Measurements from ENCODE around the gene ACOT11. TPM values are rescaled to one million over a fixed set of nuclear protein-coding genes. Genes with fewer than 3 reads are reported as not detected.

The ACOT11 gene
- total and polyA plus RNA-seq, 2 of the 13 experiments (the other 11 are each of a cell fraction or from before 2014, with no cell fraction given): 2.6 to 3.3 TPM

DNA sequence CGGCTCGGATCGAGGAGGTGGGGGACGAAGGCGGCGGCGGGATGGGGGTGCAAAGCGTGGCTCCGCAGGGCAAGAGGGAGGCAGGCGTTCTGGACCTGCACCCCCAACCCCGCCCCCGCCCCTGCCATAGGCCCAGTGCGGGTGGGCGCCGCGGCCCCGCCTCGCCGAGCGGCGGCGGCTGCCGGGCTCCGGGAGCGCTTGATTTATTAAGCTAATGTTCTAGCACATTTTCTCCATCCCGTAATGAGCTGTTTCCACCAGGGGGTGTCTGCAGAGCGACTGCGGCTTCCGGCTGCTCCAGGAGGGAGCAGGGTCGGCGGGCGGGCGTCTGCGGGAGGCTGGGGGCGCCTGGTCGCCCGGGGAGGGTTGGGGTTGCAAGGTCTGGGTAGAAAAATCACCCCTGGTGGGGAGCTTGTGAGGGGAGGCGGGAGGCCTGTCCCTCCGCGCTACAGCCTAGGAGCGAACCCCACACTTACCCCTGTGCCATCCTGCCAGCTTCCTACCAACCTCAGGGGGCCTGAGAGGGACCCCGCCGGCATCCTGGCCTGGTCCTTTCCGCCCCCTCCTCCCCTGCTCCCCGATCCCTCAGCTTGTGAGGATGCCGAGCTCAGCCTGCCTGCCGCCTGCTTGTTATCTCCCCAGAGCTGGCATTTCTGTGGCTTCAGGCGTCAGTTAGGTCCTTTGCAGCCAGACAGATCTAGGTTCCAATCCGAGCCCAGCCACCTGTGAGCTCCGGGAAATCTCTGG is 48.5 kb upstream of the ACOT11 start (continued):
- TF ChIP-seq STAG1 (CRISPR knock-in tag; IDR thresholded peaks at IDR 0.05): peak; percentile 41
- TF ChIP-seq, protein P1, sequence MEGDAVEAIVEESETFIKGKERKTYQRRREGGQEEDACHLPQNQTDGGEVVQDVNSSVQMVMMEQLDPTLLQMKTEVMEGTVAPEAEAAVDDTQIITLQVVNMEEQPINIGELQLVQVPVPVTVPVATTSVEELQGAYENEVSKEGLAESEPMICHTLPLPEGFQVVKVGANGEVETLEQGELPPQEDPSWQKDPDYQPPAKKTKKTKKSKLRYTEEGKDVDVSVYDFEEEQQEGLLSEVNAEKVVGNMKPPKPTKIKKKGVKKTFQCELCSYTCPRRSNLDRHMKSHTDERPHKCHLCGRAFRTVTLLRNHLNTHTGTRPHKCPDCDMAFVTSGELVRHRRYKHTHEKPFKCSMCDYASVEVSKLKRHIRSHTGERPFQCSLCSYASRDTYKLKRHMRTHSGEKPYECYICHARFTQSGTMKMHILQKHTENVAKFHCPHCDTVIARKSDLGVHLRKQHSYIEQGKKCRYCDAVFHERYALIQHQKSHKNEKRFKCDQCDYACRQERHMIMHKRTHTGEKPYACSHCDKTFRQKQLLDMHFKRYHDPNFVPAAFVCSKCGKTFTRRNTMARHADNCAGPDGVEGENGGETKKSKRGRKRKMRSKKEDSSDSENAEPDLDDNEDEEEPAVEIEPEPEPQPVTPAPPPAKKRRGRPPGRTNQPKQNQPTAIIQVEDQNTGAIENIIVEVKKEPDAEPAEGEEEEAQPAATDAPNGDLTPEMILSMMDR (CRISPR knock-in tag; IDR thresholded peaks at IDR 0.05): peak; percentile 53

DNA sequence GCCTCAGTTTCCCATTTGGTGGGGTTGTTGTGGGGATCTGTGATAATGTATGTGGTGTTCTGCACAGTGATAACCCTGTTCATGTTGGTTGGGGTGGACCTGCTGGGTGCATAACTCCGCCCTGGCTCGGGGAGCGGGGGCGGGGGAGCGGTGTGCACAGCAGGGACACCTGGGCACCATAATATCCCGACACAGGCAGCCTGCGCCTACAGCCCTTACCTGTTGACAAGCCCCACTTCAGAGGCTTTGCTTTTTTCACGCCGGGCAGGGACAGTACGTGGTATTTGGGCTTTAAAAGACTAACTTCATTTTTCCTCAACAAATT is 48.0 kb upstream of the ACOT11 start:
- Histone ChIP-seq H3K4me3 (replicated peaks in 1 of 3; ENCODE audit: insufficient read depth in 1 of 3, low read depth in 2 of 3, low read length in 3 of 3) (peak overlapping the region in 2 of 3 experiments; percentile 38 to 68; a peak in 3 of 6 replicates), H3K9me3 (ENCODE audit: low read length) (no peaks in the 10 kb centered on the region), H3K27me3 (ENCODE audit: control insufficient read depth in 1 of 2, insufficient read depth in 2 of 2, low read length in 2 of 2) (peaks cover 3 to 29% of the 10 kb centered on the region in 2 experiments; a peak in 3 of 5 replicates), H3K9ac (ENCODE audit: insufficient read depth, low read depth, low read length) (no peak overlapping the region), H3K27ac (ENCODE audit: extremely low read length, insufficient read depth, low read length) (no peak overlapping the region), H3K4me1 (ENCODE audit: insufficient read depth, low read length) (peaks cover 23% of the 10 kb centered on the region), H3K4me2 (ENCODE audit: low read depth, low read length) (peak overlapping the region; percentile 77), H4K20me1 (ENCODE audit: insufficient read depth, low read length) (no peaks in the 10 kb centered on the region), H3K36me3 (replicated peaks in 1 of 2; ENCODE audit: control insufficient read depth in 1 of 2, insufficient read depth in 2 of 2, low read length in 2 of 2) (no peaks in the 10 kb centered on the region), H2AFZ (ENCODE audit: low read length) (no peak overlapping the region), H3K79me2 (ENCODE audit: insufficient read depth, low read length) (no peaks in the 10 kb centered on the region)
- in situ Hi-C loops (cut with HindIII; ENCODE audit: extremely low pct_ligation_motif_present, low pct_unique_long_range_greater_than_20kb): no loop called here
- BruUV-seq (replicated peaks): no TSS peak
- TF ChIP-seq BATF2 (CRISPR knock-in tag; IDR thresholded peaks at IDR 0.05): no peak
- TF ChIP-seq HIVEP1 (CRISPR knock-in tag; IDR thresholded peaks at IDR 0.05): no peak
- no peak for TF ChIP-seq CBFB (CRISPR knock-in tag; IDR thresholded peaks at IDR 0.05)
- no peak for TF ChIP-seq ZNF749 (CRISPR knock-in tag; IDR thresholded peaks at IDR 0.05; ENCODE audit: borderline replicate concordance)
- no peak for TF ChIP-seq KLF11 (CRISPR knock-in tag; IDR thresholded peaks at IDR 0.05)
- TF ChIP-seq CREBL2 (CRISPR knock-in tag; IDR thresholded peaks at IDR 0.05; ENCODE audit: borderline replicate concordance): no peak
- TF ChIP-seq, protein P2, sequence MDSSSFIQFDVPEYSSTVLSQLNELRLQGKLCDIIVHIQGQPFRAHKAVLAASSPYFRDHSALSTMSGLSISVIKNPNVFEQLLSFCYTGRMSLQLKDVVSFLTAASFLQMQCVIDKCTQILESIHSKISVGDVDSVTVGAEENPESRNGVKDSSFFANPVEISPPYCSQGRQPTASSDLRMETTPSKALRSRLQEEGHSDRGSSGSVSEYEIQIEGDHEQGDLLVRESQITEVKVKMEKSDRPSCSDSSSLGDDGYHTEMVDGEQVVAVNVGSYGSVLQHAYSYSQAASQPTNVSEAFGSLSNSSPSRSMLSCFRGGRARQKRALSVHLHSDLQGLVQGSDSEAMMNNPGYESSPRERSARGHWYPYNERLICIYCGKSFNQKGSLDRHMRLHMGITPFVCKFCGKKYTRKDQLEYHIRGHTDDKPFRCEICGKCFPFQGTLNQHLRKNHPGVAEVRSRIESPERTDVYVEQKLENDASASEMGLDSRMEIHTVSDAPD (CRISPR knock-in tag; IDR thresholded peaks at IDR 0.05): no peak
- TF ChIP-seq, protein P3, sequence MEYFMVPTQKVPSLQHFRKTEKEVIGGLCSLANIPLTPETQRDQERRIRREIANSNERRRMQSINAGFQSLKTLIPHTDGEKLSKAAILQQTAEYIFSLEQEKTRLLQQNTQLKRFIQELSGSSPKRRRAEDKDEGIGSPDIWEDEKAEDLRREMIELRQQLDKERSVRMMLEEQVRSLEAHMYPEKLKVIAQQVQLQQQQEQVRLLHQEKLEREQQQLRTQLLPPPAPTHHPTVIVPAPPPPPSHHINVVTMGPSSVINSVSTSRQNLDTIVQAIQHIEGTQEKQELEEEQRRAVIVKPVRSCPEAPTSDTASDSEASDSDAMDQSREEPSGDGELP (IDR thresholded peaks at IDR 0.05; ENCODE audit: borderline replicate concordance, low read depth): no peak
- no peak for TF ChIP-seq KDM5B (CRISPR knock-in tag; IDR thresholded peaks at IDR 0.05; ENCODE audit: borderline replicate concordance)
- no peak for TF ChIP-seq NCOA2 (CRISPR knock-in tag; IDR thresholded peaks at IDR 0.05)
- no peak for TF ChIP-seq ZFP36L1 (CRISPR knock-in tag; IDR thresholded peaks at IDR 0.05)
- TF ChIP-seq PTBP1 (IDR thresholded peaks at IDR 0.05; ENCODE audit: low read depth, low read length, poor library complexity, severe bottlenecking): no peak
- no peak for TF ChIP-seq HES4 (CRISPR knock-in tag; IDR thresholded peaks at IDR 0.05; ENCODE audit: borderline replicate concordance)
- TF ChIP-seq SAP130 (CRISPR knock-in tag; IDR thresholded peaks at IDR 0.05; ENCODE audit: low read depth): no peak
- TF ChIP-seq MLLT10 (CRISPR knock-in tag; IDR thresholded peaks at IDR 0.05): no peak
- no peak for TF ChIP-seq ZNF121 (CRISPR knock-in tag; IDR thresholded peaks at IDR 0.05)
- no peak for TF ChIP-seq ZC3H13 (CRISPR knock-in tag; IDR thresholded peaks at IDR 0.05)
- POLR2A ChIA-PET: no interaction called here
- DNase-seq (ENCODE audit: low spot score): no peak
- ATAC-seq: peak; percentile 43
- intact Hi-C loops (cut with micrococcal nuclease; ENCODE audit: unreplicated experiment): no loop called here
- CTCF ChIA-PET (ENCODE audit: low intra/inter-chr PET ratio, low total read pairs): no interaction called here
- no peak for FAIRE-seq
- 32% methylated on average over 10 of the region's 10 CpGs for WGBS (ENCODE audit: low lambda C conversion rate)

All from HepG2 (cell line).